Sigmoid colon (tissue), 4 donors: ENCODE measurements around the gene NOX3.

Source experiments
- POLR2A ChIP-seq, 2 donors: fragments of 450-650 bp; IDR thresholded peaks; one replicate each; pipeline ENCODE4 v1.6.1; 2016; ENCODE audit warnings: antibody characterized with exemption in 2 of 2, mild to moderate bottlenecking in 2 of 2, moderate library complexity in 2 of 2
- POLR2AphosphoS5 ChIP-seq, 4 donors: sonication (generic); formaldehyde crosslinking; IDR thresholded peaks; one replicate each; pipeline ENCODE4 v1.6.1; 2017; ENCODE audit warnings: antibody characterized with exemption in 4 of 4
- TF ChIP-seq, protein P1 (sequence below), 4 experiments: fragments of 450-650 bp in 3 of 4; fragments of 200-600 bp in 1 of 4; IDR thresholded peaks; one replicate each; pipeline ENCODE4 v1.5.1; 2016 to 2019; ENCODE audit warnings: antibody characterized with exemption in 4 of 4, mild to moderate bottlenecking in 3 of 4, moderate library complexity in 2 of 4

DNA sequence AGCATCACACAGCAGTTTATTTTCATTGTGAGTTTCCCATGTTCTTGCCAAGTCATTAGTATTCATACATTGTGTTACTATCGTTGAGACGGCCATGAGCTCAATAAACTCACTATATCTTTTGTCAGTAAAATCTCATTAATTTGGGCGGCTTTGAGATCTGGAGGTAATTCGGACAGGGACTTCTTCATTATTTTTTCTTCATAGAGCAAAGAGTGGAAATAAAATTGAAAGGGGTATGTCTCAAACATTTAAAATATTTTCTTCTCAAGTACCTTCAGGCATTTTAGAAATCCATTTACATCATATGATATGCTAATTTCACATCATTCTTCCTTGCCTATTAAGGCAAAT, 14.6 kb downstream of the NOX3 start:
- TF ChIP-seq, protein P1, sequence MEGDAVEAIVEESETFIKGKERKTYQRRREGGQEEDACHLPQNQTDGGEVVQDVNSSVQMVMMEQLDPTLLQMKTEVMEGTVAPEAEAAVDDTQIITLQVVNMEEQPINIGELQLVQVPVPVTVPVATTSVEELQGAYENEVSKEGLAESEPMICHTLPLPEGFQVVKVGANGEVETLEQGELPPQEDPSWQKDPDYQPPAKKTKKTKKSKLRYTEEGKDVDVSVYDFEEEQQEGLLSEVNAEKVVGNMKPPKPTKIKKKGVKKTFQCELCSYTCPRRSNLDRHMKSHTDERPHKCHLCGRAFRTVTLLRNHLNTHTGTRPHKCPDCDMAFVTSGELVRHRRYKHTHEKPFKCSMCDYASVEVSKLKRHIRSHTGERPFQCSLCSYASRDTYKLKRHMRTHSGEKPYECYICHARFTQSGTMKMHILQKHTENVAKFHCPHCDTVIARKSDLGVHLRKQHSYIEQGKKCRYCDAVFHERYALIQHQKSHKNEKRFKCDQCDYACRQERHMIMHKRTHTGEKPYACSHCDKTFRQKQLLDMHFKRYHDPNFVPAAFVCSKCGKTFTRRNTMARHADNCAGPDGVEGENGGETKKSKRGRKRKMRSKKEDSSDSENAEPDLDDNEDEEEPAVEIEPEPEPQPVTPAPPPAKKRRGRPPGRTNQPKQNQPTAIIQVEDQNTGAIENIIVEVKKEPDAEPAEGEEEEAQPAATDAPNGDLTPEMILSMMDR (IDR thresholded peaks at IDR 0.05), result no peak
- TF ChIP-seq POLR2A (IDR thresholded peaks at IDR 0.05) (no peak), POLR2AphosphoS5 (IDR thresholded peaks at IDR 0.05) (no peak)
